Endothelial cell of umbilical vein (primary cell): ENCODE measurements around the gene DCHS1. TPM values are rescaled to one million over a fixed set of nuclear protein-coding genes. Genes with fewer than 3 reads are reported as not detected.

Experiments used
- BruUV-seq: library from RNA; stranded (reverse); fragments of 400-500 nt; replicated peaks from 2 replicates; lab custom pipeline; 2021; lab: Mats Ljungman, UMichigan
- CTCF ChIA-PET: fragments of 300-600, 350-600 bp; sonication (Branson Sonifier 250); formaldehyde crosslinking; loops from one replicate; lab custom pipeline; 2021; ENCODE audit warnings: antibody characterized with exemption, inconsistent platforms; lab: Charles Lee
- POLR2A ChIA-PET: fragments of 300-600, 350-600 bp; sonication (Branson Sonifier 250); formaldehyde crosslinking; loops from one replicate; lab custom pipeline; 2021; ENCODE audit warnings: antibody characterized with exemption, inconsistent platforms; lab: Charles Lee
- DNase-seq: peaks from one replicate; pipeline ENCODE4 v3.0.0-alpha.2; 2011; ENCODE audit warnings: low read depth, low spot score
- FAIRE-seq: peaks from 2 replicates; lab custom pipeline; 2011; peaks lifted over from hg19 to GRCh38; lab: Jason Lieb, UNC
- H2AFZ ChIP-seq: 2 replicates; pipeline ENCODE4 v1.6.0; 2012; ENCODE audit warnings: low read depth, low read length, control low read depth, inconsistent platforms
- H3K27ac ChIP-seq: 2 replicates; pipeline ENCODE4 v1.5.1; 2011; ENCODE audit warnings: low read depth, mild to moderate bottlenecking, control low read depth, low read length, moderate library complexity; ENCODE audit not compliant: insufficient read depth
- H3K27me3 ChIP-seq, 2 experiments: 2 replicates each; pipeline versions ENCODE4 v1.6.0 to v1.6.1; 2011; ENCODE audit warnings: low read length in 2 of 2, mixed read lengths in 1 of 2; ENCODE audit not compliant: control insufficient read depth in 2 of 2, insufficient read depth in 2 of 2
- H3K36me3 ChIP-seq, 2 experiments: 2 replicates in 1 of 2; 3 replicates in 1 of 2; pipeline ENCODE4 v1.5.1; 2011; ENCODE audit warnings: low read length in 2 of 2, mild to moderate bottlenecking in 1 of 2, moderate library complexity in 1 of 2; ENCODE audit not compliant: control insufficient read depth in 2 of 2, insufficient read depth in 2 of 2; ENCODE audit errors: extremely low read depth in 1 of 2
- H3K4me1 ChIP-seq: 3 replicates; pipeline ENCODE4 v1.5.1; 2011; ENCODE audit warnings: mild to moderate bottlenecking, low read length; ENCODE audit not compliant: control insufficient read depth, insufficient read depth; ENCODE audit errors: extremely low read depth
- H3K4me2 ChIP-seq: 2 replicates; pipeline ENCODE4 v1.6.1; 2011; ENCODE audit warnings: low read length, control low read depth, mixed read lengths; ENCODE audit not compliant: insufficient read depth
- H3K4me3 ChIP-seq, 3 experiments: fragments of 200-600 bp in 1 of 3; sonication (generic), shearing (Covaris generic) in 1 of 3; replicated peaks in 1 of 3; 2 replicates each; pipeline ENCODE4 v1.5.1; 2011 to 2016; ENCODE audit warnings: control low read depth in 3 of 3, low read length in 3 of 3, mild to moderate bottlenecking in 2 of 3, inconsistent platforms in 1 of 3, low read depth in 1 of 3, moderate library complexity in 1 of 3; ENCODE audit not compliant: insufficient read depth in 1 of 3
- H3K79me2 ChIP-seq: 2 replicates; pipeline ENCODE4 v1.6.0; 2012; ENCODE audit warnings: low read length, inconsistent platforms; ENCODE audit not compliant: control insufficient read depth, insufficient read depth
- H3K9ac ChIP-seq: replicated peaks from 2 replicates; pipeline ENCODE3; 2011; ENCODE audit warnings: low read length, control low read depth; ENCODE audit not compliant: insufficient read depth; ENCODE audit errors: extremely low read depth
- H3K9me1 ChIP-seq: replicated peaks from 3 replicates; pipeline ENCODE4 v1.6.0; 2011; ENCODE audit warnings: mild to moderate bottlenecking, low read length; ENCODE audit not compliant: control insufficient read depth, insufficient read depth; ENCODE audit errors: extremely low read depth
- H3K9me3 ChIP-seq: replicated peaks from 2 replicates; pipeline ENCODE4 v1.5.1; 2012; ENCODE audit warnings: low read length, inconsistent platforms; ENCODE audit not compliant: control insufficient read depth, insufficient read depth
- H4K20me1 ChIP-seq: replicated peaks from 2 replicates; pipeline ENCODE3; 2011; ENCODE audit warnings: mild to moderate bottlenecking, low read length; ENCODE audit not compliant: control insufficient read depth, insufficient read depth; ENCODE audit errors: extremely low read depth
- EZH2 ChIP-seq: IDR thresholded peaks from 2 replicates; pipeline ENCODE4 v1.6.1; 2012; ENCODE audit warnings: borderline replicate concordance, low read depth, mild to moderate bottlenecking, moderate library complexity, low read length, inconsistent platforms; ENCODE audit not compliant: severe bottlenecking
- FOS ChIP-seq: IDR thresholded peaks from 2 replicates; pipeline ENCODE4 v1.6.1; 2011; ENCODE audit warnings: mild to moderate bottlenecking, low read length, moderate library complexity, borderline replicate concordance; ENCODE audit not compliant: insufficient read depth
- GATA2 ChIP-seq: IDR thresholded peaks from 2 replicates; pipeline ENCODE4 v1.7.0; 2011; ENCODE audit warnings: low read depth, mild to moderate bottlenecking, moderate library complexity, mixed read lengths, low read length; ENCODE audit not compliant: insufficient read length, insufficient read depth
- JUN ChIP-seq: IDR thresholded peaks from 2 replicates; pipeline ENCODE4 v1.6.1; 2011; ENCODE audit warnings: borderline replicate concordance, low read depth; ENCODE audit not compliant: insufficient read length, insufficient read depth
- MAX ChIP-seq: IDR thresholded peaks from 2 replicates; pipeline ENCODE4 v1.6.1; 2011; ENCODE audit not compliant: insufficient read depth, insufficient read length
- MYC ChIP-seq: IDR thresholded peaks from one replicate; pipeline ENCODE4 v1.6.1; 2011; ENCODE audit warnings: mild to moderate bottlenecking, low read depth, low read length
- POLR2A ChIP-seq: IDR thresholded peaks from 2 replicates; pipeline ENCODE4 v1.6.1; 2012; ENCODE audit warnings: low read depth, mild to moderate bottlenecking, control low read depth, low read length
- POLR2AphosphoS5 ChIP-seq: IDR thresholded peaks from 2 replicates; pipeline ENCODE4 v1.6.1; 2012; ENCODE audit warnings: low read depth, mild to moderate bottlenecking, control low read depth, low read length, moderate library complexity; ENCODE audit not compliant: insufficient read depth
- dilution Hi-C: fragments of 300-500 bp; cut with MboI; formaldehyde crosslinking; loops from one replicate; pipeline ENCODE4 v1.15.0; 2019; ENCODE audit warnings: low sequenced_read_pairs; ENCODE audit not compliant: extremely low pct_ligation_motif_present
- intact Hi-C: fragments of 100-400 bp; cut with micrococcal nuclease; formaldehyde crosslinking; loops from one replicate; pipeline ENCODE4 v1.10.0; 2022
- polyA plus RNA-seq, 4 experiments: library from polyadenylated mRNA; depleted of rRNA in 3 of 4; stranded (reverse) in 3 of 4; unstranded in 1 of 4; fragments of >200 nt; gene quantifications; 2 replicates each; pipeline versions ENCODE4 v1.2.1 to v1.2.3, GENCODE V29; 2011 to 2012; ENCODE audit warnings: missing spikeins in 1 of 4
- total RNA-seq: library from RNA; stranded (reverse); gene quantifications from 2 replicates; pipeline ENCODE4 v1.2.3, GENCODE V29; 2021
- TF ChIP-seq, protein P1 (sequence below), 2 donors: IDR thresholded peaks; 1 replicate in 1 of 2; 2 replicates in 1 of 2; pipeline ENCODE4 v1.5.1; 2011; ENCODE audit warnings: low read length in 2 of 2, mild to moderate bottlenecking in 2 of 2, moderate library complexity in 2 of 2, control low read depth in 1 of 2, inconsistent platforms in 1 of 2, low read depth in 1 of 2; ENCODE audit not compliant: insufficient read depth in 1 of 2; ENCODE audit errors: extremely low read depth in 1 of 2

Gene DCHS1
- total and polyA plus RNA-seq, 2 donors (not counting 3 experiments of a cell fraction or from before 2014, with no cell fraction given): 56.2 to 73.0 TPM

DNA sequence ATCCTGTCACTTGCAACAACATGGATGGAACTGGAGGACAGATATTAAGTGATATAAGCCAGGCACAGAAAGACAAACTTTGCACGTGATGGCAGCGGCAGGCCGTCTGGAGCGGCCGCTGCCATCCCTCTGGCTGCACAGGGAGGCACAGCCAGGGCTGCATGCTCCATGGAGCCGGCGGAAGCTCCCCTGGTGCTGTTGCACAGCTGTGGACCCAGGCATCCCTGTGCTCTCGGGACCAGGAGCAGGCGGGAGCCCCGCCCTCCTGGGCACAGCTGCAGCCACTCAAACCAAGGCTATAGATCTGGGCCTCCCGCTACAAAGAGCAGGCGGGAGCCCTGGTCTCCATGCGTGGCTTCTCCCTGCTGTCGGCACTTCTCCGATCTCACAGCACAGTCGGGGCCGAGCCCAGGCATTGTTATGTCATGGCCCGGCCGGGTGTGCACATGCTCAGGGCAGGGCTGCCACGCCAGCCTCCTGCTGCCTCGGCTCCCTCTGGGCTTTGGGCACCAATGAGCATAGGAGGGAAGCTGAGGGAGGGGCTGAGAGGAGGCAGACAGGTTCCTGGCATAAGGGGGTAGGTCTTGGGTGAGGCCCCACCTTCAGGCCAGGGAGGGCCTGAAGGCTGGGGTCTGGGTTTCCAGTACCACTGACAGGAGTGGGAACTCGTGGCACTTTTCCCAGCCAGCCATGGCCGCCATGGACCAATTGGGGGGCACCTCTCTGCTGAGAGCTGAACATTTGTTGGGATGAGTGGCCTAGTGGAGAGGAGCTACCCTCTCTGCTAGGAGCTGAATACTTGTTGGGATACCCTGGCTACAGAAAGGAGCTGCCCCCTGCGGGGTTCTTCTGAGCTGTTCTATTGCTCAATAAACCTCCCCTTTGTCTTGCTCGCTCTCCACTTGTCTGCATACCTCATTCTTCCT is 68.9 kb downstream of the DCHS1 start:
- Histone ChIP-seq H2AFZ (no peak overlapping the region), H3K4me2 (no peak overlapping the region), H3K79me2 (no peaks in the 10 kb centered on the region), H4K20me1 (no peaks in the 10 kb centered on the region), H3K4me3 (no peak overlapping the region), H3K36me3 (no peaks in the 10 kb centered on the region), H3K27me3 (no peaks in the 10 kb centered on the region), H3K27ac (no peak overlapping the region), H3K4me1 (no peaks in the 10 kb centered on the region), H3K9me1 (no peaks in the 10 kb centered on the region), H3K9me3 (no peaks in the 10 kb centered on the region), H3K9ac (no peak overlapping the region)
- intact Hi-C loops: no loop called here
- FAIRE-seq: no peak
- no TSS peak for BruUV-seq
- TF ChIP-seq JUN: no peak
- TF ChIP-seq, protein P1, sequence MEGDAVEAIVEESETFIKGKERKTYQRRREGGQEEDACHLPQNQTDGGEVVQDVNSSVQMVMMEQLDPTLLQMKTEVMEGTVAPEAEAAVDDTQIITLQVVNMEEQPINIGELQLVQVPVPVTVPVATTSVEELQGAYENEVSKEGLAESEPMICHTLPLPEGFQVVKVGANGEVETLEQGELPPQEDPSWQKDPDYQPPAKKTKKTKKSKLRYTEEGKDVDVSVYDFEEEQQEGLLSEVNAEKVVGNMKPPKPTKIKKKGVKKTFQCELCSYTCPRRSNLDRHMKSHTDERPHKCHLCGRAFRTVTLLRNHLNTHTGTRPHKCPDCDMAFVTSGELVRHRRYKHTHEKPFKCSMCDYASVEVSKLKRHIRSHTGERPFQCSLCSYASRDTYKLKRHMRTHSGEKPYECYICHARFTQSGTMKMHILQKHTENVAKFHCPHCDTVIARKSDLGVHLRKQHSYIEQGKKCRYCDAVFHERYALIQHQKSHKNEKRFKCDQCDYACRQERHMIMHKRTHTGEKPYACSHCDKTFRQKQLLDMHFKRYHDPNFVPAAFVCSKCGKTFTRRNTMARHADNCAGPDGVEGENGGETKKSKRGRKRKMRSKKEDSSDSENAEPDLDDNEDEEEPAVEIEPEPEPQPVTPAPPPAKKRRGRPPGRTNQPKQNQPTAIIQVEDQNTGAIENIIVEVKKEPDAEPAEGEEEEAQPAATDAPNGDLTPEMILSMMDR (IDR thresholded peaks at IDR 0.05; ENCODE audit: extremely low read depth in 1 of 2, insufficient read depth in 1 of 2, low read depth in 1 of 2, low read length in 2 of 2): no peak
- no peak for TF ChIP-seq FOS
- no peak for TF ChIP-seq POLR2A
- TF ChIP-seq MAX: no peak
- no peak for TF ChIP-seq POLR2AphosphoS5
- no peak for TF ChIP-seq MYC
- no peak for TF ChIP-seq GATA2
- TF ChIP-seq EZH2: no peak
- CTCF ChIA-PET: interaction anchor here (0.8 to 1.4 kb wide), 3 partner anchors 10 to 18 kb away, joined by 3 to 4 read pairs (median 4); no protein-coding TSS in a partner anchor
- dilution Hi-C loops: no loop called here
- POLR2A ChIA-PET: interaction anchor here (0.7 kb wide), 1 partner anchor 17 kb away, joined by 3 read pairs; no protein-coding TSS in a partner anchor
- DNase-seq: no peak
